Measurements from ENCODE around the gene MAP4K3. TPM values are rescaled to one million over a fixed set of nuclear protein-coding genes. Genes with fewer than 3 reads are reported as not detected.
A peak's percentile ranks its signal among the peaks of the same experiment; 100 is the strongest.

The MAP4K3 gene
- total RNA-seq, 1 experiment from 2014 or later: 26.6 TPM

DNA sequence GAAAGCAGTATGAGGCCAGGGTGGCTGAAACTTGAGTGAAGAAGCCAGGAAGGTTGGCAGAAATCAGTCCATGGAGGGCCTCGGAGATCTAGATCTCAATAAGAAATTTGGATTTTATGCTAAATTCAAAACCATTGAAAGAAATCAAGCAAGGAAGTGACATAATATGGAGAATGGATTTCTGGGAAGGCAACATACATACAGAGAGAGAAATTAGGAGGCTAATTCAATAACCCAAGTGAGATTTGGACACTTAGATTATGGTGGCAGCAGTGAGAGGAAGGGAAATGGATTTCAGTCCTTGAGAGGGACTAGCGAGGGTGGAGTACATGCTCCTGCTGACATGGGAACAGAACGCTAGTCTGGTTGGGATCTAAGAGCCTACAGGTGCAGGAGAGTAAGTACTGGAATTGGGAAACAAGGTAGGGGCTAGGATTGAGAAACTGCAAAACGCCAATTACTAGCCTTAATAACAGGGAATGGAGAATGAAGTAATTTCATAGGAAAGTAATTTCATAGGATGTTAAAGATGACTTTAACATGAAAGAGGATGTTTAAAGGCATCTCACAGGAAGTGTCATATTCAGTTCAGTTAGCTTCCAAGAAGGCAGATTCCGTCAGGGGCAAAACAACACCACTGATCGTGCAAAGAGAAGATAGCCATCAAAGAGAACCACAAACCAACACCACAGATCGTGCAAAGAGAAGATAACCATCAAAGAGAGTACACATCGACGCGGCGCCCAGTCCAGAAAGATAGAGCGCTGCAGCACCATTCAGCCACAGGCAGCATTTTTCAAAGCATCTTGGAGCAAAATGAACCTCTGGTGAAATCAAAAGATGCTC, 220.5 kb downstream of the MAP4K3 start:
- DNase-seq (ENCODE audit: low read depth, low spot score) (no peak), ATAC-seq (peak; percentile 56; the same call in 1 of the 2 replicates)
- in situ Hi-C loops (cut with HindIII; ENCODE audit: low pct_unique_long_range_greater_than_20kb, low sequenced_read_pairs) (no loop called here), intact Hi-C loops (cut with micrococcal nuclease; ENCODE audit: unreplicated experiment) (no loop called here)
- no peak overlapping the region for H3K4me3 ChIP-seq (ENCODE audit: low read depth in 2 of 2, low read length in 2 of 2)
- no peaks in the 10 kb centered on the region for H3K27me3 ChIP-seq (ENCODE audit: control insufficient read depth, insufficient read depth, low read length)
- H3K9me3 ChIP-seq (ENCODE audit: control insufficient read depth, insufficient read depth, low read depth, low read length): no peaks in the 10 kb centered on the region
- no TSS peak for BruUV-seq (replicated peaks)
- ChIA-PET CTCF (no interaction called here), POLR2A (no interaction called here)
- H3K27ac ChIP-seq (ENCODE audit: low read length): no peak overlapping the region
- no peaks in the 10 kb centered on the region for H3K4me1 ChIP-seq (ENCODE audit: control insufficient read depth, insufficient read depth, low read length)
- TF ChIP-seq TCF7L2 (IDR thresholded peaks at IDR 0.05; ENCODE audit: low read depth, low read length): no peak
- TF ChIP-seq, protein P1, sequence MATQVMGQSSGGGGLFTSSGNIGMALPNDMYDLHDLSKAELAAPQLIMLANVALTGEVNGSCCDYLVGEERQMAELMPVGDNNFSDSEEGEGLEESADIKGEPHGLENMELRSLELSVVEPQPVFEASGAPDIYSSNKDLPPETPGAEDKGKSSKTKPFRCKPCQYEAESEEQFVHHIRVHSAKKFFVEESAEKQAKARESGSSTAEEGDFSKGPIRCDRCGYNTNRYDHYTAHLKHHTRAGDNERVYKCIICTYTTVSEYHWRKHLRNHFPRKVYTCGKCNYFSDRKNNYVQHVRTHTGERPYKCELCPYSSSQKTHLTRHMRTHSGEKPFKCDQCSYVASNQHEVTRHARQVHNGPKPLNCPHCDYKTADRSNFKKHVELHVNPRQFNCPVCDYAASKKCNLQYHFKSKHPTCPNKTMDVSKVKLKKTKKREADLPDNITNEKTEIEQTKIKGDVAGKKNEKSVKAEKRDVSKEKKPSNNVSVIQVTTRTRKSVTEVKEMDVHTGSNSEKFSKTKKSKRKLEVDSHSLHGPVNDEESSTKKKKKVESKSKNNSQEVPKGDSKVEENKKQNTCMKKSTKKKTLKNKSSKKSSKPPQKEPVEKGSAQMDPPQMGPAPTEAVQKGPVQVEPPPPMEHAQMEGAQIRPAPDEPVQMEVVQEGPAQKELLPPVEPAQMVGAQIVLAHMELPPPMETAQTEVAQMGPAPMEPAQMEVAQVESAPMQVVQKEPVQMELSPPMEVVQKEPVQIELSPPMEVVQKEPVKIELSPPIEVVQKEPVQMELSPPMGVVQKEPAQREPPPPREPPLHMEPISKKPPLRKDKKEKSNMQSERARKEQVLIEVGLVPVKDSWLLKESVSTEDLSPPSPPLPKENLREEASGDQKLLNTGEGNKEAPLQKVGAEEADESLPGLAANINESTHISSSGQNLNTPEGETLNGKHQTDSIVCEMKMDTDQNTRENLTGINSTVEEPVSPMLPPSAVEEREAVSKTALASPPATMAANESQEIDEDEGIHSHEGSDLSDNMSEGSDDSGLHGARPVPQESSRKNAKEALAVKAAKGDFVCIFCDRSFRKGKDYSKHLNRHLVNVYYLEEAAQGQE (IDR thresholded peaks at IDR 0.05; ENCODE audit: insufficient read depth in 1 of 2, low read depth in 2 of 2, low read length in 1 of 2): no peak
- TF ChIP-seq, protein P2, sequence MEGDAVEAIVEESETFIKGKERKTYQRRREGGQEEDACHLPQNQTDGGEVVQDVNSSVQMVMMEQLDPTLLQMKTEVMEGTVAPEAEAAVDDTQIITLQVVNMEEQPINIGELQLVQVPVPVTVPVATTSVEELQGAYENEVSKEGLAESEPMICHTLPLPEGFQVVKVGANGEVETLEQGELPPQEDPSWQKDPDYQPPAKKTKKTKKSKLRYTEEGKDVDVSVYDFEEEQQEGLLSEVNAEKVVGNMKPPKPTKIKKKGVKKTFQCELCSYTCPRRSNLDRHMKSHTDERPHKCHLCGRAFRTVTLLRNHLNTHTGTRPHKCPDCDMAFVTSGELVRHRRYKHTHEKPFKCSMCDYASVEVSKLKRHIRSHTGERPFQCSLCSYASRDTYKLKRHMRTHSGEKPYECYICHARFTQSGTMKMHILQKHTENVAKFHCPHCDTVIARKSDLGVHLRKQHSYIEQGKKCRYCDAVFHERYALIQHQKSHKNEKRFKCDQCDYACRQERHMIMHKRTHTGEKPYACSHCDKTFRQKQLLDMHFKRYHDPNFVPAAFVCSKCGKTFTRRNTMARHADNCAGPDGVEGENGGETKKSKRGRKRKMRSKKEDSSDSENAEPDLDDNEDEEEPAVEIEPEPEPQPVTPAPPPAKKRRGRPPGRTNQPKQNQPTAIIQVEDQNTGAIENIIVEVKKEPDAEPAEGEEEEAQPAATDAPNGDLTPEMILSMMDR (IDR thresholded peaks at IDR 0.05): no peak
- no peak for TF ChIP-seq POLR2AphosphoS5 (IDR thresholded peaks at IDR 0.05; ENCODE audit: low read depth, low read length)
- TF ChIP-seq SIN3A (IDR thresholded peaks at IDR 0.05; ENCODE audit: borderline replicate concordance, insufficient read depth, low read depth, low read length): no peak
- no peaks in the 10 kb centered on the region for H3K36me3 ChIP-seq (ENCODE audit: control insufficient read depth, insufficient read depth, low read length)

DNA sequence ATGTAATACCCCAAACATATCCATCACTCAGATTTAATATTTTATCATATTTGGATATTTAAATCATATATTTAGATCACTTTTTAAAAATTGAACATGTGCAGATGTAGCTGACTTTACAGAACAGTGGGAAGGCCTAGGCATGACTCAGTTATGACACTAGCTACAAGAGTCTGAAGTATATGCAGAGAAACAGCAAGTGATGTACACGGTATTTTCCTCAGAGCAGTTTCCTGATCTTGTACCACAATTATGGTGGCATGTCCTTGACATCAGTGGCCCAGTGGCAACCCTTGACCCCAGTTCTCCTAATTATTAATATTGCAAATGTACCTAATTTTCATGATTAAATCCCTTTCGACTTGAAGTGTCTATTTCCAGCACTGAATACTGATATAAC, 221.5 kb downstream of the MAP4K3 start:
- ATAC-seq (no peak), DNase-seq (ENCODE audit: low read depth, low spot score) (no peak)
- Histone ChIP-seq H3K36me3 (ENCODE audit: control insufficient read depth, insufficient read depth, low read length) (no peaks in the 10 kb centered on the region), H3K27ac (ENCODE audit: low read length) (no peak overlapping the region), H3K4me3 (ENCODE audit: low read depth in 2 of 2, low read length in 2 of 2) (no peak overlapping the region), H3K4me1 (ENCODE audit: control insufficient read depth, insufficient read depth, low read length) (no peaks in the 10 kb centered on the region), H3K27me3 (ENCODE audit: control insufficient read depth, insufficient read depth, low read length) (no peaks in the 10 kb centered on the region), H3K9me3 (ENCODE audit: control insufficient read depth, insufficient read depth, low read depth, low read length) (no peaks in the 10 kb centered on the region)
- in situ Hi-C loops (cut with HindIII; ENCODE audit: low pct_unique_long_range_greater_than_20kb, low sequenced_read_pairs): no loop called here
- TF ChIP-seq TCF7L2 (IDR thresholded peaks at IDR 0.05; ENCODE audit: low read depth, low read length) (no peak), POLR2AphosphoS5 (IDR thresholded peaks at IDR 0.05; ENCODE audit: low read depth, low read length) (no peak), SIN3A (IDR thresholded peaks at IDR 0.05; ENCODE audit: borderline replicate concordance, insufficient read depth, low read depth, low read length) (no peak)
- TF ChIP-seq, protein P1 (IDR thresholded peaks at IDR 0.05; ENCODE audit: insufficient read depth in 1 of 2, low read depth in 2 of 2, low read length in 1 of 2): no peak
- TF ChIP-seq, protein P2 (IDR thresholded peaks at IDR 0.05): no peak
- BruUV-seq (replicated peaks): no TSS peak
- POLR2A ChIA-PET: no interaction called here
- CTCF ChIA-PET: no interaction called here
- intact Hi-C loops (cut with micrococcal nuclease; ENCODE audit: unreplicated experiment): no loop called here

All from Panc1 (cell line).